K562 (cell line): ENCODE results near the gene NBPF3. TPM values are rescaled to one million over a fixed set of nuclear protein-coding genes. Genes with fewer than 3 reads are reported as not detected.

Experiments used
- C11orf30 ChIP-seq: fragments of 450-650 bp; IDR thresholded peaks from 2 replicates; pipeline ENCODE4 v1.6.1; 2016; ENCODE audit warnings: low read depth, mild to moderate bottlenecking
- CREB3L1 ChIP-seq: fragments of 450-650 bp; IDR thresholded peaks from 2 replicates; pipeline ENCODE4 v1.6.1; 2014; ENCODE audit warnings: low read depth, mild to moderate bottlenecking, moderate library complexity, borderline replicate concordance
- REST ChIP-seq, 2 experiments: fragments of 450-650 bp; formaldehyde crosslinking in 1 of 2; IDR thresholded peaks; 2 replicates each; pipeline versions ENCODE4 v1.4.0 to v1.6.1; 2014 to 2020; ENCODE audit warnings: mild to moderate bottlenecking in 2 of 2, borderline replicate concordance in 1 of 2, low read depth in 1 of 2
- ZNF316 ChIP-seq: fragments of 450-650 bp; IDR thresholded peaks from 2 replicates; pipeline ENCODE4 v1.6.1; 2016
- ZNF717 ChIP-seq: fragments of 250-450 bp; sonication (Bioruptor Pico); IDR thresholded peaks from 2 replicates; pipeline ENCODE4 v1.5.0; 2021
- polyA plus RNA-seq, 8 experiments: library from polyadenylated mRNA; depleted of rRNA in 4 of 8; stranded (reverse) in 5 of 8; unstranded in 3 of 8; fragments of >200 nt; fragmentation: Nextera tagmentation in 2 of 8; fragmentation: Illumina TruSeq in 1 of 8; extraction: Ambion mirVana in 2 of 8; extraction: Trizol in 1 of 8; gene quantifications; 2 replicates each; pipeline versions ENCODE4 v1.2.1 to v1.2.3, GENCODE V29; 2011 to 2014; ENCODE audit warnings: inconsistent platforms in 1 of 8, missing spikeins in 1 of 8
- total RNA-seq, 7 experiments: library from RNA; depleted of rRNA in 6 of 7; stranded (reverse); fragments of >200 nt in 6 of 7; fragmentation: Illumina TruSeq in 2 of 7; extraction: Trizol in 2 of 7; gene quantifications; 2 replicates each; pipeline versions ENCODE4 v1.2.1 to v1.2.3, GENCODE V29; 2011 to 2021; ENCODE audit warnings: low replicate concordance in 1 of 7

Gene NBPF3
- total and polyA plus RNA-seq, 9 of the 15 experiments (the other 6 are each of a cell fraction or from before 2014, with no cell fraction given), result 1.5 to 7.3 (median 5.4) TPM

DNA sequence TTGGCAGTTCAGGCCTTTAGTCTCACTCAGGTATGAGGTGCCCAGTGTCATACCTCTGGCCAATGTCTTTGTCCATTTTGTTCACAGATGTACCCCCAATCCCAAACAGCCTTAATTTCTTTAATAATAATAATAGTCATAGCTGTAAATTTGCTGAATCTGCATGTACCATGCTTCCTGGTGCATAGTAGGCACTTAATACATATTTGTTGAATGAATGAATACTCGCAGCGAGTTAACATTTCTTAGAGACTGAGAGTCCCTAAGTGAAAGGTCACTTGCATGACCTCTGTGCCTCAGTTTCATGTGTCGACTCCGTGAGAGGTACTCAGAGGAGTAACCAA, 81.8 kb downstream of the NBPF3 start (continued):
- no peak for TF ChIP-seq REST (IDR thresholded peaks at IDR 0.05; ENCODE audit: borderline replicate concordance)
- no peak for TF ChIP-seq REST (CRISPR knock-in tag; IDR thresholded peaks at IDR 0.05; ENCODE audit: low read depth)
- peak; percentile 74 for TF ChIP-seq ZNF316
- no peak for TF ChIP-seq ZNF717
- no peak for TF ChIP-seq CREB3L1
- peak; percentile 46; the same call in 1 of the 2 replicates for TF ChIP-seq C11orf30
